ENCODE data around the gene AP1B1. TPM values are rescaled to one million over a fixed set of nuclear protein-coding genes. Genes with fewer than 3 reads are reported as not detected.

AP1B1 gene
- total and polyA plus RNA-seq, 11 donors, result 18.1 to 74.8 (median 33.8) TPM

DNA sequence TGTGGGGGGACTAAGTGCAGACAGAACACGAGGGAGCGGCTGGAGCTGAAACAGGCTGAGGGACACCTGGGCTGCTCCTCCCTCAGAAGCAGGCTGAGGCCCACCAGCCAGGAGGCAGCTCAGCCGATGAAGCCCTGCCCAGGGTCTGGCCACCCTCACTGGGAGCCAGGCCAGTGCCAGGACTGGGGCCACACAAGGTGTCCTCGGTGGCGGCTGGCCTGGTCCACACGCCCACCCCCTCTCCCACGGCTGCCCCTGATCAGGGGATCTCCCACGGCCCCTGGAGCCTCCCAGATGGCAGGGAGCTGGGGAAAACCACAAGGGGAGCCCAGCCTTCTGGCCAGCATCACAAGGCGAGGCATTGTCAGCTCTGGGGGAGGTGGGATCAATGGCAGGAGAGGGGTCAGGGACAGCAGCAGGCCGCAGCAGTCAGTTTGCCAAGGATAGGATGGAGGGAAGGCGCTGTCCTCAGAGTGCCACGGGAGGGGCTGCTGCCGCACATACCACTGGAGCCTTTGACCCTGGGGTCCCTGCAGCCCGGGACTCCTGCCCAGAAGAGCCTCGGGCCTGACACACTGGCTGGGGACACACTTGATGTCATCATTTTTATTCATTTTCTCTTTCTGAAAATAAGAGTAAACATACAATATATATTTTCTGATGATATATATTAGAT is 61.1 kb downstream of the AP1B1 start:
- peaks cover 0 to 10% (median 0%) of the 10 kb centered on the region in 12 donors for H3K4me1 ChIP-seq
- WGBS, 4 donors, result 73 to 90% (median 86%) methylated on average over 8 to 15 of the region's 15 CpGs
- H3K4me3 ChIP-seq, result no peak overlapping the region
- no peak overlapping the region for H3K27ac ChIP-seq
- intact Hi-C loops (cut with DNase I), result no loop called here
- H3K36me3 ChIP-seq, result peaks cover 0 to 63% (median 36%) of the 10 kb centered on the region in 9 donors
- TF ChIP-seq CTCF (IDR thresholded peaks at IDR 0.05), result no peak
- no peak for TF ChIP-seq POLR2A (IDR thresholded peaks at IDR 0.05)
- no peaks in the 10 kb centered on the region for H3K27me3 ChIP-seq
- DNase-seq, result peak in 2 of 5 donors; percentile 19 to 46
- ATAC-seq, result peak in 1 of 4 donors; percentile 6
- no peaks in the 10 kb centered on the region for H3K9me3 ChIP-seq

DNA sequence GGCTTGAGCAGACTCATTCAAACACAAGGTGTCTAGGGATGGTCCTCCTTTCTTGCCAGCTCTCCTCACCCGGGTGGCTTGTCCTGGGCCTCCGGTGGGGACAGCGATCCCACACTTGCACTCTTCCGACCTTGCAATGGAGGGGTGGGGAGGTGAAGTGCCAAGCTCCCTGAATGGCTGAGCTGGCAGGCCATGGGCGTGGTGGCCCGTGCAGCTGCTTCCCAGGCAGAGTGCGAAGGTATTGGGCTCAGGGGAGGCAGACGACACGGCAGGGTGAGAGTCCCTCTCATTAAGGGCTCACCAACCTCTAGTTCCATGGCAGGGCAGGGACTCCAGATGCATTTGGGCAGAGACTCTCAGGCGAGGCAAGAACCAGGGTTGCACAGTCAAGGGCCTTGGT is 61.9 kb downstream of the AP1B1 start:
- H3K27ac ChIP-seq, result no peak overlapping the region
- no peak for ATAC-seq
- no peaks in the 10 kb centered on the region for H3K27me3 ChIP-seq
- TF ChIP-seq CTCF (IDR thresholded peaks at IDR 0.05), result no peak
- no peak for TF ChIP-seq POLR2A (IDR thresholded peaks at IDR 0.05)
- H3K36me3 ChIP-seq, result peaks cover 0 to 56% (median 33%) of the 10 kb centered on the region in 9 donors
- peaks cover 0 to 10% (median 0%) of the 10 kb centered on the region in 12 donors for H3K4me1 ChIP-seq
- WGBS, 4 donors, result 91 to 95% (median 94%) methylated on average over 6 to 10 of the region's 10 CpGs
- intact Hi-C loops (cut with DNase I), result no loop called here
- DNase-seq, result peak in 1 of 5 donors; percentile 18
- no peak overlapping the region for H3K4me3 ChIP-seq
- no peaks in the 10 kb centered on the region for H3K9me3 ChIP-seq

DNA sequence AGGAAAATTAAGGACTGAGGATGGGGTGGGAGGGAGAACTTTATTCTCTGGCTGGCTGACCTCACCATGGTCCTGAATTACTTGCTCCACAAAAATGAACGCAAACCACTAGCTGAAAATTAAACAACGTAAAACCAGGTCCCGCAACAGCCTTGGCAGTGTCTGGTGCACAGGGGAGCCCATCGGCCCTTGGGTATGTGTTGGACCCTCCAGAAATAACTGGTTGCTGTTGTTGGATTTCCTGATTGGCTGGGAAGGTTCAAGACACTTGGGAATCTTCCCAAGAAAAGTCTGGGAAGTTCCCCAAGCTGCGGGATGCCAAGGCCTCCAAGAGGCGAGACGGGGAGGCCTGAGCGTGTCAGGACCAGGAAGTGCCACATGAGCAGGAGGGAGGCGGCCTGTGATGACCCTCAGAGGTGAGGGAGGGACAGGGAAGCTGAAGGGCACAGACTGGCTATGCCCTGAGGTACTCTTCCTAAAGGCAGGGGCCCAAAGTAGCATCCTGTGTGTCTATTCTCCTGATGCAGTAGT is 62.5 kb downstream of the AP1B1 start:
- ATAC-seq (no peak), DNase-seq (peak in 1 of 5 donors; percentile 10)
- H3K4me1 ChIP-seq, result peaks cover 0 to 5% (median 0%) of the 10 kb centered on the region in 12 donors
- TF ChIP-seq CTCF (IDR thresholded peaks at IDR 0.05), result no peak
- TF ChIP-seq POLR2A (IDR thresholded peaks at IDR 0.05), result no peak
- intact Hi-C loops (cut with DNase I), result no loop called here
- H3K36me3 ChIP-seq, result peaks cover 0 to 49% (median 30%) of the 10 kb centered on the region in 9 donors
- H3K27me3 ChIP-seq, result no peaks in the 10 kb centered on the region
- no peak overlapping the region for H3K4me3 ChIP-seq
- no peak overlapping the region for H3K27ac ChIP-seq
- WGBS, 4 donors, result 41 to 69% (median 61%) methylated on average over 9 of the region's 9 CpGs
- no peaks in the 10 kb centered on the region for H3K9me3 ChIP-seq

GRCh38 chr22:29325356-29325755 is 63.0 kb downstream of the AP1B1 start:
- Histone ChIP-seq H3K4me3 (no peak overlapping the region), H3K36me3 (peaks cover 0 to 46% (median 25%) of the 10 kb centered on the region in 9 donors), H3K9me3 (no peaks in the 10 kb centered on the region), H3K27ac (no peak overlapping the region), H3K27me3 (no peaks in the 10 kb centered on the region), H3K4me1 (peaks cover 0 to under 1% (median 0%) of the 10 kb centered on the region in 12 donors)
- no peak for TF ChIP-seq POLR2A (IDR thresholded peaks at IDR 0.05)
- no peak for TF ChIP-seq CTCF (IDR thresholded peaks at IDR 0.05)
- intact Hi-C loops (cut with DNase I), result no loop called here
- DNase-seq (no peak), ATAC-seq (no peak)
- 78 to 83% (median 81%) methylated on average over 8 of the region's 8 CpGs for WGBS, 4 donors

Data from heart left ventricle (tissue), 16 donors.